GM23338 (cell line): Measurements from ENCODE around the gene DHFR. TPM values are rescaled to one million over a fixed set of nuclear protein-coding genes. Genes with fewer than 3 reads are reported as not detected.
A peak's percentile ranks its signal among the peaks of the same experiment; 100 is the strongest.

ENCODE experiments used
- ATAC-seq: fragments of 200-7000 bp; cut with Tn5 transposase; 3 replicates; pipeline ENCODE4 v1.9.1; 2020
- DNase-seq: peaks from one replicate; pipeline ENCODE4 v3.0.0-alpha.2; 2015; ENCODE audit warnings: low spot score
- H2AFZ ChIP-seq: fragments of 200-600 bp; sonication (generic); 2 replicates; pipeline ENCODE4 v1.8.0; 2016; ENCODE audit warnings: antibody characterized with exemption, mild to moderate bottlenecking, moderate library complexity
- H3F3A ChIP-seq: fragments of 200-600 bp; sonication (generic); replicated peaks from 2 replicates; pipeline ENCODE4 v1.8.0; 2017; ENCODE audit warnings: antibody characterized with exemption, mixed run types, low read depth
- H3K27ac ChIP-seq: fragments of 200-600 bp; sonication (generic); 2 replicates; pipeline ENCODE4 v1.6.1; 2016; ENCODE audit warnings: low read depth
- H3K27me3 ChIP-seq: fragments of 200-600 bp; sonication (generic); 2 replicates; pipeline ENCODE4 v1.8.0; 2016; ENCODE audit warnings: mild to moderate bottlenecking, mixed run types, moderate library complexity; ENCODE audit not compliant: insufficient read depth
- H3K36me3 ChIP-seq: fragments of 200-600 bp; sonication (generic); 2 replicates; pipeline ENCODE4 v1.8.0; 2016; ENCODE audit warnings: mild to moderate bottlenecking; ENCODE audit not compliant: insufficient read depth
- H3K4me1 ChIP-seq: fragments of 200-600 bp; sonication (generic); 2 replicates; pipeline ENCODE4 v1.8.0; 2016; ENCODE audit warnings: mild to moderate bottlenecking, moderate library complexity; ENCODE audit not compliant: insufficient read depth
- H3K4me2 ChIP-seq: fragments of 200-600 bp; sonication (generic); 2 replicates; pipeline ENCODE4 v1.7.1; 2017; ENCODE audit warnings: mixed run types
- H3K4me3 ChIP-seq: fragments of 200-600 bp; sonication (generic); 2 replicates; pipeline ENCODE4 v1.6.1; 2016; ENCODE audit warnings: mixed run types
- H3K79me2 ChIP-seq: fragments of 200-600 bp; sonication (generic); replicated peaks from 2 replicates; pipeline ENCODE4 v1.8.0; 2017; ENCODE audit warnings: mild to moderate bottlenecking; ENCODE audit not compliant: insufficient read depth
- H3K9me2 ChIP-seq: fragments of 200-600 bp; sonication (generic); 2 replicates; pipeline ENCODE4 v1.8.0; 2017; ENCODE audit not compliant: insufficient read depth
- H4K20me1 ChIP-seq: fragments of 200-600 bp; sonication (generic); replicated peaks from 2 replicates; pipeline ENCODE4 v1.8.0; 2017; ENCODE audit warnings: mild to moderate bottlenecking; ENCODE audit not compliant: insufficient read depth
- H3K27ac Mint-ChIP-seq: 2 replicates; pipeline ENCODE4 v1.8.0; 2020; ENCODE audit warnings: inconsistent platforms, mild to moderate bottlenecking, moderate library complexity, mixed read lengths
- H3K27me3 Mint-ChIP-seq: 3 replicates; pipeline ENCODE4 v1.8.0; 2022; ENCODE audit warnings: low read depth, mild to moderate bottlenecking, moderate library complexity, mixed read lengths, inconsistent platforms; ENCODE audit not compliant: insufficient read depth, poor library complexity
- H3K36me3 Mint-ChIP-seq: 3 replicates; pipeline ENCODE4 v1.8.0; 2021; ENCODE audit warnings: low read depth, mild to moderate bottlenecking, inconsistent platforms, moderate library complexity, mixed read lengths
- H3K4me1 Mint-ChIP-seq: 3 replicates; pipeline ENCODE4 v1.8.0; 2020; ENCODE audit warnings: mild to moderate bottlenecking, inconsistent platforms, mixed read lengths
- H3K4me3 Mint-ChIP-seq: 3 replicates; pipeline ENCODE4 v1.8.0; 2021; ENCODE audit warnings: moderate library complexity, mild to moderate bottlenecking, inconsistent platforms, mixed read lengths
- H3K9me3 Mint-ChIP-seq: 3 replicates; pipeline ENCODE4 v1.8.0; 2020; ENCODE audit warnings: moderate library complexity, mild to moderate bottlenecking, inconsistent platforms, mixed read lengths
- CTCF ChIP-seq, 2 experiments: fragments of 200-600 bp in 1 of 2; sonication (generic) in 1 of 2; conservative IDR thresholded peaks; 2 replicates each; pipeline versions ENCODE4 v1.5.1 to v1.6.1; 2016 to 2017; ENCODE audit warnings: antibody characterized with exemption in 2 of 2, low read depth in 2 of 2, mild to moderate bottlenecking in 2 of 2, moderate library complexity in 1 of 2
- ETS1 ChIP-seq: IDR thresholded peaks from 2 replicates; pipeline ENCODE4 v1.6.1; 2016; ENCODE audit warnings: antibody characterized with exemption
- EZH2phosphoT487 ChIP-seq: fragments of 200-600 bp; sonication (generic); IDR thresholded peaks from one replicate; pipeline ENCODE4 v1.8.1; 2018; ENCODE audit warnings: antibody characterized with exemption; ENCODE audit not compliant: unreplicated experiment
- POLR2AphosphoS5 ChIP-seq: IDR thresholded peaks from 2 replicates; pipeline ENCODE4 v1.6.1; 2016; ENCODE audit warnings: antibody characterized with exemption, low read depth
- STAT1 ChIP-seq: IDR thresholded peaks from one replicate; pipeline ENCODE4 v1.6.1; 2016; ENCODE audit warnings: antibody characterized with exemption; ENCODE audit not compliant: unreplicated experiment
- ZNF462 ChIP-seq: fragments of 250-450 bp; sonication (Bioruptor Pico); IDR thresholded peaks from 2 replicates; pipeline ENCODE4 v1.5.0; 2020; ENCODE audit warnings: mild to moderate bottlenecking, moderate library complexity
- polyA plus RNA-seq: library from polyadenylated mRNA; unstranded; fragments of >200 nt; fragmentation: Nextera tagmentation; extraction: Ambion mirVana; gene quantifications from 2 replicates; pipeline ENCODE4 v1.2.1, GENCODE V29; 2016
- total RNA-seq: library from RNA; depleted of rRNA; stranded (reverse); fragments of >200 nt; shearing (Covaris generic); gene quantifications from 2 replicates; pipeline ENCODE4 v1.2.3, GENCODE V29; 2014

DHFR gene
- total and polyA plus RNA-seq, 2 experiments from 2014 or later, result 56.2 to 95.6 TPM

GRCh38 chr5:80704221-80704620 is 49.4 kb upstream of the DHFR start (continued):
- TF ChIP-seq ZNF462 (CRISPR knock-in tag), result peak; percentile 70; the same call in 1 of the 2 replicates

- Mint-ChIP-seq H3K4me1 (peaks cover 21% of the 10 kb centered on the region), H3K27me3 (no peaks in the 10 kb centered on the region), H3K4me3 (no peak overlapping the region), H3K36me3 (peaks cover 13% of the 10 kb centered on the region), H3K27ac (peak overlapping the region; percentile 84; the same call in 1 of the 2 replicates), H3K9me3 (no peaks in the 10 kb centered on the region)
- Histone ChIP-seq H3K4me3 (no peak overlapping the region), H4K20me1 (no peaks in the 10 kb centered on the region), H3K79me2 (no peaks in the 10 kb centered on the region), H2AFZ (no peak overlapping the region), H3K4me2 (peak overlapping the region; percentile 54), H3F3A (no peaks in the 10 kb centered on the region), H3K4me1 (peaks cover 23% of the 10 kb centered on the region), H3K36me3 (no peaks in the 10 kb centered on the region), H3K9me2 (no peaks in the 10 kb centered on the region), H3K27ac (peak overlapping the region; percentile 20; the same call in 1 of the 2 replicates), H3K27me3 (no peaks in the 10 kb centered on the region)
- DNase-seq (no peak), ATAC-seq (peak; percentile 25; the same call in 2 of the 3 replicates)
- TF ChIP-seq POLR2AphosphoS5, result no peak
- no peak for TF ChIP-seq EZH2phosphoT487
- TF ChIP-seq ETS1, result no peak
- TF ChIP-seq ZNF462 (CRISPR knock-in tag), result no peak
- TF ChIP-seq STAT1, result no peak
- TF ChIP-seq CTCF (conservative IDR thresholded peaks at IDR 0.05; ENCODE audit: low read depth in 2 of 2), result no peak
These were observed 49.0 kb upstream of the DHFR start for GRCh38 chr5:80703747-80704146.
